GM18519 (cell line): ENCODE measurements around the gene CATSPERZ.

Experiments
- ATAC-seq: cut with Tn5 transposase; IDR thresholded peaks from one replicate; pipeline ENCODE4 v1.9.1; 2021; ENCODE audit warnings: mild to moderate bottlenecking, moderate library complexity; ENCODE audit not compliant: unreplicated experiment, low FRiP score

Gene CATSPERZ

GRCh38 chr11:64299847-64300648, at the start of gene CATSPERZ:
Gene CATSPERZ (plus strand): TSS chr11:64300358. CDS start chr11:64300411, 53 bp downstream.
- ATAC-seq: no peak

GRCh38 chr11:64250415-64251015, 49.6 kb upstream of the CATSPERZ start:
- ATAC-seq: no peak

GRCh38 chr11:64251016-64251752, 49.0 kb upstream of the CATSPERZ start, which contains the start of gene PLCB3:
Gene PLCB3 (plus strand): TSS chr11:64251530. CDS start chr11:64251650, 120 bp downstream.
- ATAC-seq: no peak

- no peak for ATAC-seq
Observed at GRCh38 chr11:64251753-64252002, 48.5 kb upstream of the CATSPERZ start.

- no peak for ATAC-seq
Observed at GRCh38 chr11:64252003-64252872, 47.9 kb upstream of the CATSPERZ start.

- no peak for ATAC-seq
Observed at GRCh38 chr11:64253043-64253442, 47.1 kb upstream of the CATSPERZ start.

GRCh38 chr11:64253481-64253880, 46.7 kb upstream of the CATSPERZ start:
- no peak for ATAC-seq

- no peak for ATAC-seq
Observed at GRCh38 chr11:64254326-64254725, 45.8 kb upstream of the CATSPERZ start.

GRCh38 chr11:64255135-64256128, 44.7 kb upstream of the CATSPERZ start:
- ATAC-seq: no peak

GRCh38 chr11:64256300-64256699, 43.9 kb upstream of the CATSPERZ start:
- ATAC-seq: no peak

- no peak for ATAC-seq
Observed at GRCh38 chr11:64258356-64258755, 41.8 kb upstream of the CATSPERZ start.

- no peak for ATAC-seq
Observed at GRCh38 chr11:64258946-64259532, 41.1 kb upstream of the CATSPERZ start.

- ATAC-seq: no peak
Observed at GRCh38 chr11:64259533-64260067, 40.6 kb upstream of the CATSPERZ start.

- no peak for ATAC-seq
Observed at GRCh38 chr11:64260147-64260708, 39.9 kb upstream of the CATSPERZ start.

GRCh38 chr11:64261556-64262080, 38.5 kb upstream of the CATSPERZ start:
- no peak for ATAC-seq

- ATAC-seq: no peak
Observed at GRCh38 chr11:64262271-64263002, 37.7 kb upstream of the CATSPERZ start.
